AG10803 (cell line): ENCODE data around the gene NANOS3.

Experiments
- DNase-seq: peaks from one replicate; pipeline ENCODE4 v3.0.0; 2010; ENCODE audit warnings: low read depth
- H3K4me3 ChIP-seq: 2 replicates; pipeline ENCODE4 v1.5.1; 2011; ENCODE audit warnings: mild to moderate bottlenecking, low read length, control low read depth
- CTCF ChIP-seq: conservative IDR thresholded peaks from 2 replicates; pipeline ENCODE4 v1.5.1; 2011; ENCODE audit warnings: mild to moderate bottlenecking, low read length, control low read depth, inconsistent platforms

Gene NANOS3

GRCh38 chr19:13906521-13906904, 29.6 kb downstream of the NANOS3 start:
- no peak for TF ChIP-seq CTCF
- DNase-seq = peak; percentile 9
- H3K4me3 ChIP-seq = peak overlapping the region; percentile 78

DNA sequence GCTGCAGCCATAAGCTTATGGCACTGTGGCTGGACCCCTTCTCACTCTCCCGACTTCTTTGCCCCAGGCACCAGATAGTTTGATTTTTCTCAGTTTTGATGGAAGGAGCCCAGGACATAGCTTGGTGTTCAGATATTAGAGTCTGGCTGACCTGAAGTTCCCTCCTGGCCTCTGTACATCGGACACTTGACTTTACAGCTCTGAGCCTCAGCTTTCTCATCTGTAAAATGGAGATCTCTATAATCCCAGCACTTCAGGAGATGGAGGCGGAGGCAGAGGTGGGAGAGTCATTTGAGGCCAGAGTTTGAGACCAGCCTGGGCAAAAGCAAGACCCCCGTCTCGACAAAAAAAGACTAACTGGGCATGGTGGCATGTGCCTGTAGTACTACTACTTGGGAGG, 30.0 kb downstream of the NANOS3 start:
- no peak for TF ChIP-seq CTCF
- H3K4me3 ChIP-seq = peak overlapping the region; percentile 78
- no peak for DNase-seq

DNA sequence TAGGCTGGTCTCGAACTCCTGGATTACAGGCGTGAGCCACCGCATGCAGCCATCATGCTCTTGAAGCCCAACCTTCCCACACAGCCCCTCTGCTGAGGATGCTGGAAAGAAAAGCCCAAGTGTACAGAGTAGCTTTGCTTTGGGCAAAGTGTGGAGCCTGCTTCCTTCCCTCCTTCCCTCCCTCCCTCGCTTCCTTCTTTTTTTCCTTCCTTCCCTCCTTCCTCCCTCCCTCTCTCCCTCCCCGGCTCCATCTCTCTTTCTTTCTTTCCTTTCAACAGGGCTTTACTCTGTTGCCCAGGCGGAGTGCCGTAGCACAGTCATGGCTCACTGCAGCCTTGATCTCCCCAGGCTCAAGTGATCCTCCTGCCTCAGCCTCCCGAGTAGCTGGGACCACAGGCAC, 31.7 kb downstream of the NANOS3 start:
- TF ChIP-seq CTCF = no peak
- no peak for DNase-seq
- no peak overlapping the region for H3K4me3 ChIP-seq

DNA sequence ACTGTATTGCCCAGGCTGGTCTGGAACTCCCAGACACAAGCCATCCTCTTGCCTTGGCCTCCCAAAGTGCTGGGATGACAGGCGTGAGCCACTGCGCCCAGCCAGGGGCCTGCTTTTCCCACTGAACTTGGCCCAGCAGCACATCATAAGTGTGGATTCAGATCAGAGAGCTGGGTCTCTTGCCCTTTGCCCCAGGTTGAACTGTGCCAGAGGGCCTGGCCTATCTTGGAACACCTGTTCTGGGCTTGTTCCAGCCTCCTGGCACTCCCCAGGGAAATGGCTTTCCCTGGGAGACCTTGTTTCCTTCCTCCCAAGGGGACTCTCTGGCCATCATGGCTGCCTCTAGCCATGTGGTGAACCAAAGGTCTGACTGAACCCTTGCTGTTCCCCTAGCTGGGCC, 32.5 kb downstream of the NANOS3 start:
- DNase-seq = no peak
- TF ChIP-seq CTCF = no peak
- H3K4me3 ChIP-seq = no peak overlapping the region

DNA sequence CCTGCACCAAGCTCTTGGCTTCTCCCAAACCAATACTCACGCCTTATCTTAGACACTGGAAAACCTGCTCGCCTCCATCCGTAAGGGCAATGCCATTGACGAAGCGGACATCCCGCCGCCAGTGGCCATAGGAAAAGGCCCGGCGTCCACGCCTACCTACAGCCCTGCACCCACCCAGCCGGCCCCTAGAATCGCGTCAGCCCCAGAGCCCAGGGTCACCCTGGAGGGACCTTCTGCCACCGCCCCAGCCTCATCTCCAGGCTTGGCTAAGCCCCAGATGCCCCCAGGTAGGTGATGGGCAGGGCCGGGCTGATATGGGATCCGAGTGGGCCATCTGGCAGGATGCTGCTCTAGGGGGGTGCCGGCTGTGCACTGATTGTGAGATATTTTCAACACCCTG, 36.4 kb downstream of the NANOS3 start:
- TF ChIP-seq CTCF = no peak
- no peak overlapping the region for H3K4me3 ChIP-seq
- no peak for DNase-seq

DNA sequence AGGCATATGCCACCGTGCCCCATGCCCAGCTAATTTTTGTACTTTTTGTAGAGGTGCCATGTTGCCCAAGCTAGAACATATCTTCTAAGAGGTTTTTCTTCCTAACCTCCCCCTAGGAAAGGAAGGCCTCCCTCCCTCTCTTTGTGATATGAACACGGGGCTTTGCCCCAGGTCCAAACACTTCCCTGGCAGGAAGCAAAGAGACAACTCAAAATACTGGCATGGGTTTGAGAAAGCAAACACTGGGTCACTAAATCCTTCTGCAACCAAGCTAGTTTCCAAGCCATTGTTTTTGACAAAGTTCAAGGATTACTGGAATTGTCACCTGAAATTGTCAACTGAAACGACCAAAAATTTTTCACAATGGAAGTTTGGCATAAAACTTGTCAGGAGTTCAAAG, 37.8 kb downstream of the NANOS3 start:
- TF ChIP-seq CTCF = no peak
- no peak for DNase-seq
- no peak overlapping the region for H3K4me3 ChIP-seq

DNA sequence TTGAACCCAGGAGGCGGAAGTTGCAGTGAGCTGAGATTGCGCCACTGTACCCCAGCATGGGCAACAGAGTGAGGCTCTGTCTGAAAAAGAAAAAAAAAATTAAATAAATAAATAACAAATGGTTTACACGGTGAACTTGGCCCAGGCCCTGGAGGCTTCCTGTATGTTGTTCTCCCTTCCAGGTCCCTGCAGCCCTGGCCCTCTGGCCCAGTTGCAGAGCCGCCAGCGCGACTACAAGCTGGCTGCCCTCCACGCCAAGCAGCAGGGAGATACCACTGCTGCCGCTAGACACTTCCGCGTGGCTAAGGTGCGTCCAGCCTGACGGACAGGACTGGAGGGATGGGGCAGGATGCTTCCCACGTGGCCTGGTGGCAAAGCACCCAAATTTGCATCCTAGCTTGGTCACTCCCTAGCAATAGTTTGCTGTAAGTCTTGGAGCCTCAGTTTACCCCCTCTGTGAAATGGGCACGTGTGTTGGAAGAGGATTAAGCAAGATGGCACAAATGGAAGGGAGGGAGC, 41.0 kb downstream of the NANOS3 start:
- no peak for DNase-seq
- no peak overlapping the region for H3K4me3 ChIP-seq
- no peak for TF ChIP-seq CTCF
